ENCODE data around the gene BCDIN3D.

The BCDIN3D gene

GRCh38 chr12:49813131-49813530 lies 29.8 kb downstream of the BCDIN3D start:
- no peak for TF ChIP-seq CTCF (IDR thresholded peaks at IDR 0.05)

GRCh38 chr12:49811961-49812401 lies 30.9 kb downstream of the BCDIN3D start:
- TF ChIP-seq CTCF (IDR thresholded peaks at IDR 0.05): no peak

- TF ChIP-seq CTCF (IDR thresholded peaks at IDR 0.05): no peak
These were observed 31.8 kb downstream of the BCDIN3D start for GRCh38 chr12:49811136-49811535.

- no peak for TF ChIP-seq CTCF (IDR thresholded peaks at IDR 0.05)
These were observed 33.0 kb downstream of the BCDIN3D start for GRCh38 chr12:49809906-49810389.

- no peak for TF ChIP-seq CTCF (IDR thresholded peaks at IDR 0.05)
These were observed 33.5 kb downstream of the BCDIN3D start for GRCh38 chr12:49809381-49809905.

GRCh38 chr12:49808686-49809380 lies 34.1 kb downstream of the BCDIN3D start:
- TF ChIP-seq CTCF (IDR thresholded peaks at IDR 0.05): no peak

- TF ChIP-seq CTCF (IDR thresholded peaks at IDR 0.05): no peak
These were observed 34.8 kb downstream of the BCDIN3D start for GRCh38 chr12:49807991-49808580.

Data from LNCAP (cell line).